Measurements from ENCODE around the gene RABL6.
A peak's percentile ranks its signal among the peaks of the same experiment; 100 is the strongest.
"Not testable (repeated sequence)": the region's sequence is repeated elsewhere in the genome, so short reads cannot be mapped to it uniquely, and the experiment has no call there.

RABL6 gene

DNA sequence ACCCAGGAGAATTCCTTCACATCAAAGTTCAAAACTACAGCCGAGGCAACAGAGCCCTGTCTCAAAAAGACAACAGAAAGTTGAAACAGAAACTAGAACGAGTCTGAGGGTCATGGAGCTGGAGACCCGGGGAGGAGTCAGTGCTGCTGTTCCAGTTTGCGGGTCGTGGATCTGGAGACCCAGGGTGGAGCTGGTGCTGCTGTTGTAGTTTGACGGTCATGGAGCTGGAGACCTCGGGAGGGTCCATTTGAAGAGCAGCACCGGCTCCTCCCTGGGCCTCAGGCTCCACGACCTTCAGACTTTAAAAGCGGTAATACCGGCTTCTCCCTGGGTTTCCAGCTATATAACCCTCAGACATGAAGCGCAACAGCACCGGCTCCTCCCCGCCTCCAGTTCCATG, 30.4 kb upstream of the RABL6 start:
- no peak for DNase-seq (ENCODE audit: low read depth)
- TF ChIP-seq, protein P1, sequence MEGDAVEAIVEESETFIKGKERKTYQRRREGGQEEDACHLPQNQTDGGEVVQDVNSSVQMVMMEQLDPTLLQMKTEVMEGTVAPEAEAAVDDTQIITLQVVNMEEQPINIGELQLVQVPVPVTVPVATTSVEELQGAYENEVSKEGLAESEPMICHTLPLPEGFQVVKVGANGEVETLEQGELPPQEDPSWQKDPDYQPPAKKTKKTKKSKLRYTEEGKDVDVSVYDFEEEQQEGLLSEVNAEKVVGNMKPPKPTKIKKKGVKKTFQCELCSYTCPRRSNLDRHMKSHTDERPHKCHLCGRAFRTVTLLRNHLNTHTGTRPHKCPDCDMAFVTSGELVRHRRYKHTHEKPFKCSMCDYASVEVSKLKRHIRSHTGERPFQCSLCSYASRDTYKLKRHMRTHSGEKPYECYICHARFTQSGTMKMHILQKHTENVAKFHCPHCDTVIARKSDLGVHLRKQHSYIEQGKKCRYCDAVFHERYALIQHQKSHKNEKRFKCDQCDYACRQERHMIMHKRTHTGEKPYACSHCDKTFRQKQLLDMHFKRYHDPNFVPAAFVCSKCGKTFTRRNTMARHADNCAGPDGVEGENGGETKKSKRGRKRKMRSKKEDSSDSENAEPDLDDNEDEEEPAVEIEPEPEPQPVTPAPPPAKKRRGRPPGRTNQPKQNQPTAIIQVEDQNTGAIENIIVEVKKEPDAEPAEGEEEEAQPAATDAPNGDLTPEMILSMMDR (IDR thresholded peaks at IDR 0.05; ENCODE audit: insufficient read depth, low read depth, low read length, missing control alignments): no peak
- H3K4me3 ChIP-seq (ENCODE audit: low read depth, low read length): no peak overlapping the region

DNA sequence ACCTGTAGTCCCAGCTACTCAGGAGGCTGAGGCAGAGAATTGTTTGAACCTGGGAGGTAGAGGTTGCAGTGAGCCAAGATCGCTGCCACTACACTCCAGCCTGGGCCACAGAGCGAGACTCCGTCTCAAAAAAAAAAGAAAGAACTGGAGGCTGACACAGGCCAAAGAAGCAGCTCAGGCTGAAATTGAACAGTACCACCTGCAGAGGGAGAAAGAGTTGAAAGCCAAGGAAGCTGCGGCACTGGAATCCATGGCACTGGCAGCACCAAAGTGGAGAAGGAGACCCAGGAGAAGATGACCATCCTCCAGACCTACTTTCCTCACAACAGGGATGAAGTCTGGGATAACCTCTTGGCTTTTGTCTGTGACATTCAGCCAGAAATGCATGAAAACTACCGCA, 27.9 kb upstream of the RABL6 start:
- DNase-seq (ENCODE audit: low read depth): no peak
- no peak overlapping the region for H3K4me3 ChIP-seq (ENCODE audit: low read depth, low read length)
- TF ChIP-seq, protein P1 (IDR thresholded peaks at IDR 0.05; ENCODE audit: insufficient read depth, low read depth, low read length, missing control alignments): no peak

GRCh38 chr9:136782452-136782851, 25.3 kb upstream of the RABL6 start:
- TF ChIP-seq, protein P1 (IDR thresholded peaks at IDR 0.05; ENCODE audit: insufficient read depth, low read depth, low read length, missing control alignments): no peak
- H3K4me3 ChIP-seq (ENCODE audit: low read depth, low read length): no peak overlapping the region
- no peak for DNase-seq (ENCODE audit: low read depth)

GRCh38 chr9:136784249-136784996, 23.3 kb upstream of the RABL6 start:
- TF ChIP-seq, protein P1 (IDR thresholded peaks at IDR 0.05; ENCODE audit: insufficient read depth, low read depth, low read length, missing control alignments): peak; percentile 28
- H3K4me3 ChIP-seq (ENCODE audit: low read depth, low read length): no peak overlapping the region
- peak; percentile 54 for DNase-seq (ENCODE audit: low read depth)

DNA sequence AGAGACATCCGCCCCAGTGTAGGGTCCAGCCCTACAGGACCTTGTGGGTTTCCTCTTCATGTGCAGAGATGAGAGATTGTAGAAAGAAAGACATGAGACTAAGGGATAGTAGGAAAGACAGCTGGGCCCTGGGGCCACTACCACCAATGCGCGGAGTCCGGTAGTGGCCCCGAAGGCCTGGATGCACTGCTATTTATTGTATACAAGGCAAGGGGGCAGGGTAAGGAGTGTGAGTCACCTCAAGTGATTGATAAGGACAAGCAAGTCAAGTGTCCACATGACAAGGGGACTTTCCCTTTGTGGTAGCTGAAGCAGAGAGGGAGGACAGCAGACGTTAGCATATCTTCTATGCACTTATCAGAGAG, 22.8 kb upstream of the RABL6 start:
- no peak overlapping the region for H3K4me3 ChIP-seq (ENCODE audit: low read depth, low read length)
- peak; percentile 55 for DNase-seq (ENCODE audit: low read depth)
- TF ChIP-seq, protein P1 (IDR thresholded peaks at IDR 0.05; ENCODE audit: insufficient read depth, low read depth, low read length, missing control alignments): no peak

GRCh38 chr9:136785565-136786355, 22.0 kb upstream of the RABL6 start:
- not testable (repeated sequence) for DNase-seq (ENCODE audit: low read depth); H3K4me3 ChIP-seq (ENCODE audit: low read depth, low read length)

GRCh38 chr9:136786451-136786850, 21.3 kb upstream of the RABL6 start:
- TF ChIP-seq, protein P1 (IDR thresholded peaks at IDR 0.05; ENCODE audit: insufficient read depth, low read depth, low read length, missing control alignments): no peak
- H3K4me3 ChIP-seq (ENCODE audit: low read depth, low read length): no peak overlapping the region
- no peak for DNase-seq (ENCODE audit: low read depth)

DNA sequence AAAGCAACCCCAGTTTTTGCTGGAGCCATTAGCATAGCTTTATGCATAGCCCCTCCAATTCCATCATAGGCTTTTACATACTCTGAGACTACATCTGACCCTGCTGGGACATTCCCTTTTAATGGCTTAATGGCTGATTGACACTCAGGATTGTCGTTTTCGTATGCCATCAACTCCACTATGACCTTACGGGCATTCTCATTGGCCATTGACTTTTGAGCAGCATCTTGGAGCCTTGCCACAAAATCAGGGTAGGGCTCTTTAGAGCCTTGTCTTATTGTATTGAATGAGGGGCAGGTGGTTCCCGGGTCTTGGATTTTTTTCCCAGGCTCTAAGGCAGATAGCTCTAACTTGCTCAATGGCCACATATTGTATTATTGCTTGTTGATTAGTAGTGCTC, 20.8 kb upstream of the RABL6 start:
- not testable (repeated sequence) for DNase-seq (ENCODE audit: low read depth); H3K4me3 ChIP-seq (ENCODE audit: low read depth, low read length)
